K562 (cell line): ENCODE results near the gene ZNF155. TPM values are rescaled to one million over a fixed set of nuclear protein-coding genes. Genes with fewer than 3 reads are reported as not detected.

Experiments used
- ATAC-seq: fragments of 200-7000 bp; cut with Tn5 transposase; 3 replicates; pipeline ENCODE4 v1.9.1; 2020; ENCODE audit warnings: moderate library complexity
- BruUV-seq: library from RNA; stranded (reverse); fragments of 400-500 nt; replicated peaks from 2 replicates; lab custom pipeline; 2021; lab: Mats Ljungman, UMichigan
- CTCF ChIA-PET: fragments of 300-600 bp; formaldehyde crosslinking; extraction: SDS; loops from one replicate; lab custom pipeline; 2021; ENCODE audit warnings: low intra/inter-chr PET ratio; lab: Yijun Ruan, JAX
- POLR2A ChIA-PET: fragments of 300-600, 350-650 bp; sonication (Branson Sonifier 250); formaldehyde crosslinking; extraction: SDS; loops from one replicate; lab custom pipeline; 2021; ENCODE audit warnings: antibody characterized with exemption, inconsistent platforms; lab: Yijun Ruan, JAX
- DNase-seq, 4 experiments: peaks; one replicate each; pipeline versions ENCODE4 v3.0.0 to v3.0.0-alpha.2; 2011 to 2018; ENCODE audit warnings: low spot score in 3 of 4, mixed read lengths in 3 of 4; ENCODE audit errors: extremely low read depth in 1 of 4
- FAIRE-seq: peaks from 2 replicates; lab custom pipeline; 2011; peaks lifted over from hg19 to GRCh38; lab: Jason Lieb, UNC
- H2AFZ ChIP-seq: 2 replicates; pipeline ENCODE4 v1.6.0; 2011; ENCODE audit warnings: low read depth, low read length, control low read depth, inconsistent platforms
- H3K27ac ChIP-seq: fragments of 200-600 bp; 3 replicates; pipeline ENCODE4 v1.8.0; 2011; ENCODE audit warnings: low read depth, mild to moderate bottlenecking, control low read depth, inconsistent platforms, low read length, moderate library complexity, mixed read lengths; ENCODE audit errors: extremely low read depth
- H3K27me3 ChIP-seq, 2 experiments: fragments of 300-600 bp in 1 of 2; 2 replicates in 1 of 2; 3 replicates in 1 of 2; pipeline versions ENCODE4 v1.6.0 to v1.8.0; 2011; ENCODE audit warnings: inconsistent platforms in 2 of 2, low read length in 2 of 2, mild to moderate bottlenecking in 1 of 2, mixed read lengths in 1 of 2, moderate library complexity in 1 of 2; ENCODE audit not compliant: control insufficient read depth in 2 of 2, insufficient read depth in 2 of 2
- H3K36me3 ChIP-seq: fragments of 300-600 bp; 3 replicates; pipeline ENCODE4 v1.8.0; 2011; ENCODE audit warnings: mild to moderate bottlenecking, low read length, inconsistent platforms; ENCODE audit not compliant: control insufficient read depth, insufficient read depth
- H3K4me1 ChIP-seq, 2 experiments: fragments of 200-600 bp in 1 of 2; replicated peaks in 1 of 2; 2 replicates in 1 of 2; 3 replicates in 1 of 2; pipeline versions ENCODE4 v1.5.1 to v1.8.0; 2011; ENCODE audit warnings: inconsistent platforms in 2 of 2, low read length in 2 of 2, mild to moderate bottlenecking in 1 of 2, mixed read lengths in 1 of 2, moderate library complexity in 1 of 2; ENCODE audit not compliant: control insufficient read depth in 2 of 2, insufficient read depth in 2 of 2
- H3K4me2 ChIP-seq: 2 replicates; pipeline ENCODE4 v1.6.1; 2011; ENCODE audit warnings: low read length, control low read depth, inconsistent platforms, mixed read lengths; ENCODE audit not compliant: insufficient read depth
- H3K4me3 ChIP-seq: fragments of 200-600 bp; sonication (generic), shearing (Covaris generic); 2 replicates; pipeline ENCODE4 v1.5.1; 2016; ENCODE audit warnings: control low read depth, inconsistent platforms
- H3K79me2 ChIP-seq: fragments of 200-600 bp; 3 replicates; pipeline ENCODE4 v1.8.0; 2011; ENCODE audit warnings: low read length, inconsistent platforms; ENCODE audit not compliant: control insufficient read depth, insufficient read depth
- H3K9ac ChIP-seq, 2 experiments: 2 replicates each; pipeline versions ENCODE4 v1.6.0 to v1.6.1; 2011; ENCODE audit warnings: low read depth in 2 of 2, low read length in 2 of 2, control low read depth in 1 of 2, inconsistent platforms in 1 of 2, mild to moderate bottlenecking in 1 of 2, mixed read lengths in 1 of 2; ENCODE audit not compliant: insufficient read depth in 1 of 2
- H3K9me1 ChIP-seq: one replicate; pipeline ENCODE4 v1.6.0; 2011; ENCODE audit warnings: inconsistent platforms, mild to moderate bottlenecking, low read length, moderate library complexity; ENCODE audit not compliant: control insufficient read depth, insufficient read depth
- H3K9me3 ChIP-seq: replicated peaks from 2 replicates; pipeline ENCODE4 v1.5.1; 2011; ENCODE audit warnings: low read depth, low read length, inconsistent platforms; ENCODE audit not compliant: control insufficient read depth, insufficient read depth
- H4K20me1 ChIP-seq: replicated peaks from 2 replicates; pipeline ENCODE4 v1.6.1; 2011; ENCODE audit warnings: low read length, inconsistent platforms, mixed read lengths; ENCODE audit not compliant: control insufficient read depth, insufficient read depth
- ATF3 ChIP-seq, 2 experiments: fragments of 450-650 bp in 1 of 2; sonication (generic) in 1 of 2; formaldehyde crosslinking in 1 of 2; IDR thresholded peaks in 1 of 2; conservative IDR thresholded peaks in 1 of 2; 2 replicates each; pipeline versions ENCODE4 v1.6.1 to v1.8.1; 2016 to 2023; ENCODE audit warnings: mild to moderate bottlenecking in 2 of 2, moderate library complexity in 2 of 2, inconsistent platforms in 1 of 2, missing genetic modification reagents in 1 of 2
- MAFF ChIP-seq: IDR thresholded peaks from 2 replicates; pipeline ENCODE4 v1.6.1; 2012; ENCODE audit warnings: low read length, improper control_type of control experiment
- MAFG ChIP-seq: fragments of 450-650 bp; conservative IDR thresholded peaks from 2 replicates; pipeline ENCODE4 v1.6.1; 2016; ENCODE audit warnings: missing genetic modification characterization, missing compliant biosample characterization
- ZNF282 ChIP-seq: sonication (generic); formaldehyde crosslinking; IDR thresholded peaks from 2 replicates; pipeline ENCODE4 v1.8.1; 2023; ENCODE audit warnings: missing genetic modification reagents
- ZNF316 ChIP-seq: fragments of 450-650 bp; IDR thresholded peaks from 2 replicates; pipeline ENCODE4 v1.6.1; 2016
- WGBS: fragments of 100-300 bp; shearing (Covaris generic); methylation state at CpG from one replicate; pipeline ENCODE4 v1.1.6; 2016; ENCODE audit warnings: low coverage, mixed read lengths; ENCODE audit not compliant: insufficient coverage; ENCODE audit errors: missing lambda C conversion rate; 5-methylcytosine and 5-hydroxymethylcytosine counted together
- in situ Hi-C: fragments of 300-500 bp; cut with MboI; formaldehyde crosslinking; loops from 4 replicates; pipeline ENCODE4 v1.15.0; 2018; ENCODE audit warnings: inconsistent platforms, mixed read lengths
- intact Hi-C: fragments of 100-400 bp; cut with micrococcal nuclease; formaldehyde crosslinking; loops from 2 replicates; pipeline ENCODE4 v1.14.2; 2022
- polyA plus RNA-seq, 8 experiments: library from polyadenylated mRNA; depleted of rRNA in 4 of 8; stranded (reverse) in 5 of 8; unstranded in 3 of 8; fragments of >200 nt; fragmentation: Nextera tagmentation in 2 of 8; fragmentation: Illumina TruSeq in 1 of 8; extraction: Ambion mirVana in 2 of 8; extraction: Trizol in 1 of 8; gene quantifications; 2 replicates each; pipeline versions ENCODE4 v1.2.1 to v1.2.3, GENCODE V29; 2011 to 2014; ENCODE audit warnings: inconsistent platforms in 1 of 8, missing spikeins in 1 of 8
- total RNA-seq, 7 experiments: library from RNA; depleted of rRNA in 6 of 7; stranded (reverse); fragments of >200 nt in 6 of 7; fragmentation: Illumina TruSeq in 2 of 7; extraction: Trizol in 2 of 7; gene quantifications; 2 replicates each; pipeline versions ENCODE4 v1.2.1 to v1.2.3, GENCODE V29; 2011 to 2021; ENCODE audit warnings: low replicate concordance in 1 of 7

ZNF155 gene
- total and polyA plus RNA-seq, 9 of the 15 experiments (the other 6 are each of a cell fraction or from before 2014, with no cell fraction given) = 0.09 to 0.76 (median 0.37) TPM

DNA sequence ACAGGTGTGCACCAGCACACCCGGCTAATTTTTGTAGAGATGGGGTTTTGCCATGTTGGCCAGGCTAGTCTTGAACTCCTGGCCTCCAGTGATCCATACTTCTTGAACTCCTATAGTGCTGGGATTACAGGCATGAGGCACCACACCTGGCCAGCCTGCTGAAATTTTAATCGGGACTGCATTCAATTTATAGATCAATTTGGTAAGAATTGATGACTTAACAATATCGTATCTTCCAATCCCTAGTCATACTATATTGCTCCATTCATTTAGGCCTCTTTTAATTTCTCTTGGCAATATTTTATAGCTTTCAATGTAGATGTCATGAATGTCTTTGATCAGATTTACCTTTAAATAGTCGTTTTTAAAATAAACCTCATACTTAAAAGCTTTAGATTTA lies 43.3 kb upstream of the ZNF155 start:
- in situ Hi-C loops = no loop called here
- TF ChIP-seq ATF3 (IDR thresholded peaks at IDR 0.05) (no peak), ATF3 (CRISPR knock-in tag; conservative IDR thresholded peaks at IDR 0.05) (no peak), ZNF316 (peak; percentile 44; the same call in 1 of the 2 replicates)
- H3K9me3 ChIP-seq = peaks cover 4% of the 10 kb centered on the region; the same call in 1 of the 2 replicates
- no peaks in the 10 kb centered on the region for H3K36me3 ChIP-seq
- DNase-seq (no peak), ATAC-seq (no peak), FAIRE-seq (no peak)
- no peaks in the 10 kb centered on the region for H3K9me1 ChIP-seq
- BruUV-seq = no TSS peak
- no peaks in the 10 kb centered on the region for H3K4me1 ChIP-seq
- WGBS = 1% methylated on average over 4 of the region's 4 CpGs
- no peak overlapping the region for H2AFZ ChIP-seq
- no peaks in the 10 kb centered on the region for H3K79me2 ChIP-seq
- no peak overlapping the region for H3K4me2 ChIP-seq
- H3K9ac ChIP-seq = no peak overlapping the region
- ChIA-PET POLR2A (no interaction called here), CTCF (no interaction called here)
- no peaks in the 10 kb centered on the region for H3K27me3 ChIP-seq
- no peak overlapping the region for H3K27ac ChIP-seq
- H3K4me3 ChIP-seq = no peak overlapping the region
- H4K20me1 ChIP-seq = no peaks in the 10 kb centered on the region
- intact Hi-C loops = no loop called here

DNA sequence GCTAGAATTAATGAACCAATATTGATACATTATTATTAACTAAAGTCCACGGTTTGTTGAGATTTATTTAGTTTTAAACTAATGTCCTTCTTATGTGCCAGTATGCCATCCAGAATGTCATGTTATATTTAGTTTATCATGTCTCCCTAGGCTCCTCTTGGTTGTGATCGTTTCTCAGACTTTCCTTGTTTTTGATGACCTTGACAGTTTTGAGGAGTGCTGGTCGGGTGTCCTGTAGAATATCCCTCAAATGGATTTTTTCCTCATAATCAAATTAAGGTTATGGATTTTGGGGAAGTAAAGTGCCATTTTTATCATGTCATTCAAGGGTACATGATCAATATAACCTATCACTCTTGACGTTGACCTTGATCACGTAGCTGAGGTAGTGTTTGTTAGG lies 42.8 kb upstream of the ZNF155 start:
- no peak for ATAC-seq
- H4K20me1 ChIP-seq = no peaks in the 10 kb centered on the region
- no peaks in the 10 kb centered on the region for H3K9me1 ChIP-seq
- ChIA-PET POLR2A (interaction anchor here (1.1 kb wide), 1 partner anchor 10 kb away, joined by 4 read pairs; the partner anchor contains the start of gene ZNF221), CTCF (no interaction called here)
- intact Hi-C loops (no loop called here), in situ Hi-C loops (no loop called here)
- FAIRE-seq = no peak
- DNase-seq = no peak
- no peaks in the 10 kb centered on the region for H3K79me2 ChIP-seq
- no peak overlapping the region for H3K9ac ChIP-seq
- H3K4me1 ChIP-seq = no peaks in the 10 kb centered on the region
- WGBS = 0% methylated on average over 5 of the region's 5 CpGs
- TF ChIP-seq ZNF282 (CRISPR knock-in tag) = no peak
- 0 out of 2 replicates have a peak, but pooled peaks have one; percentile 14 for TF ChIP-seq MAFF
- TF ChIP-seq MAFG (tag) = 0 out of 2 replicates have a peak, but pooled peaks have one; percentile 18
- H3K36me3 ChIP-seq = no peaks in the 10 kb centered on the region
- H3K9me3 ChIP-seq = peaks cover 1% of the 10 kb centered on the region; the same call in 1 of the 2 replicates
- H3K4me2 ChIP-seq = no peak overlapping the region
- no peak overlapping the region for H2AFZ ChIP-seq
- H3K27ac ChIP-seq = no peak overlapping the region
- H3K27me3 ChIP-seq = no peaks in the 10 kb centered on the region
- no TSS peak for BruUV-seq
- H3K4me3 ChIP-seq = no peak overlapping the region
